RPMI7951 (cell line): Measurements from ENCODE around the gene MBIP. TPM values are rescaled to one million over a fixed set of nuclear protein-coding genes. Genes with fewer than 3 reads are reported as not detected.

Experiments used
- DNase-seq: peaks from one replicate; pipeline ENCODE4 v3.0.0-alpha.2; 2012; ENCODE audit warnings: low read depth
- total RNA-seq: library from RNA; depleted of rRNA; stranded (reverse); fragments of >200 nt; shearing (Covaris generic); gene quantifications from 2 replicates; pipeline ENCODE4 v1.2.3, GENCODE V29; 2014; rRNA removed

The MBIP gene
- total RNA-seq, 1 experiment from 2014 or later, result 17.4 TPM

- no peak for DNase-seq
Measured at GRCh38 chr14:36264107-36264506, 56.3 kb downstream of the MBIP start.

DNA sequence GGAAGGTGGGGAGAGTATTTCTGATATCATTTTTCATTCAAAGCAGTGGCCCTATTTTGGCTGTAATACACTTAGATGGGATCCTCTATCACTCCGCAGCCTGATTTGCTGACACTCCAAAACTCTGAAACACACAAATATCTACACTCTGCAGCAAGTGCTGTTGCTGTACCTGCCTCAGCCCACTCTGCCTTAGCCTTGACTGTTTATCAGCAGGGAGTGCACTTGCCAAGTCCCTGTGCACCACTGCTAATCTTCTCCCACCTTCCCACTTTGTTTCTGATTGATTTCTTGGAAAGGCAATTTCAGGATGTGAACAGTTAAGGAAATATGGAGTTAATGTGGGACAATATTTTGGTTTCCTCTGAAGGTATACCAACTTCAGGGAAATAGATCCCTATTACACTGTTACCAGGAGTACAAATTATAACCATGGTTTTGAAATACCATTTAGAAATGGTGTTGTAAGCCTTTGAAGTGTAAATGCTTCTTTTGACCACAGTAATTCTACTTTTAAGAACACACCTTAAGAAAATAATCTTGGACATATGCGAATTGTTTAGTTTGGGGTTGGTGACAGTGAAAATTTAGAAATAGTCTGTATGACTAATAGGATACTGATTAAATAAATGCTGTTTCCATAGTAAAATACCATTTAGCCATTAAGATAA, 59.3 kb downstream of the MBIP start:
- DNase-seq, result no peak

- DNase-seq, result no peak
Measured at GRCh38 chr14:36258241-36258640, 62.2 kb downstream of the MBIP start.

DNA sequence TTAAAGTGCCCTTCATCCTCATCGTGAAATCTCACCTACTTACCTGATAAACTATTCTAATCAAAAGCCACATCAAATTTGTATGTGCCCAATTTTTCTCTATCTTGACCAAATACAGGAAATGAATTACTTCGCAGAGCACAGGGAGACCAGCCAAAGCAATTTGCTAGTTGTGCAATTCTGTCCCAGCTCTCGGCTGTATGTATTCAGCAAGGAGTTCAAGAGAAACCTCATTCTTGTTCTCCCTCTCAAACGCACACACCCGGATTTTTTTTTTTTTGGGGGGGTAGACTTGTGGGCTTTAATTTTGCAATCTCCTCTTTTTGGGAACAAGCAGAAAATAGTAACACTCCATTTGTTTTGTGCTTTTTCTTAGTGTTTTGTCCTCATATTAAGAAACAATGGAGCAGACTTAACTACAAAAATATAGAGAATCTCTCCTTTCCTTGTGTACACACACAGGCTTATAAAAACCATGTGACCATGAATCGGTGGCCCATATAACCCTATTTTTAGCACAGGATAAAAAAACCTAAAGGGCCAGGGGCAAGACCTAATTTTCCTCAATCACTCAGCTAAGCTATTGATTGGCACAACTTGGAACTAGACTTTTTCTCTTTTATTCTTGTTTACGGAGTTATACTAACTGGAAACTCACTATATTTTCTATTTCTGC, 64.2 kb downstream of the MBIP start:
- no peak for DNase-seq

DNA sequence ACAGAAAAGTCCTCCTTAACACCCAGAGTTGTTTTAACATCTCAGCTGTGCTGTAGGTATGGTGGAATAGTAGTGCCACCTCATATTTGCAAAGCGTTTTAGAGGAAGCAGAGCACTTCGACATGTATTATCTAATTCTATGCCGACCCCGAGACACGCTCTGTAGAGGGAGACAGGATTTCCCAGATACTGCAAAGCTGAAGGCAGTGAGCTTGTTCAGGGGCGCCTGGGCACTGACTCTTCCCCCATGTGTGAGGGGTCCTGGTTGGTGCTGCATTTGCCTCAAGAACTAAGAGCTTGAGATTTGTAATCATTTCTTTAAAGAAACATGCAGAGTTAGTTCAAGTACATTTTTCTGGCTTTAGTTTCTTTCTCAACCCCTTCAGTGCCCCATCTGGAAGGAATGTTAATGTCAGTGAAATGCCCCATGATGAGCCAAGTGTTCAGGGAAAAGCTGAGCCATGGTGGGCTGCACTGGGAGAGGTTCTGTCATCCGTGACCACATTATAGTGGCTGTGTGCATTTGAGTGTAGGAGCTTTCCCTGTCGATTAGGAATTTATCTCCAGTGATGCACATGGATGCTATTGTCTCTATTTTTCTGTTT, 66.3 kb downstream of the MBIP start:
- DNase-seq, result peak; percentile 13

Other genes starting within 250 kb of the MBIP start
- gene PTCSC3, start 143.9 kb downstream of the MBIP start, total RNA-seq, result not detected in 2 replicates
- gene NKX2-1, start 199.6 kb upstream of the MBIP start, total RNA-seq, result not detected in 2 replicates